ENCODE measurements around the gene SUN5.

The SUN5 gene

DNA sequence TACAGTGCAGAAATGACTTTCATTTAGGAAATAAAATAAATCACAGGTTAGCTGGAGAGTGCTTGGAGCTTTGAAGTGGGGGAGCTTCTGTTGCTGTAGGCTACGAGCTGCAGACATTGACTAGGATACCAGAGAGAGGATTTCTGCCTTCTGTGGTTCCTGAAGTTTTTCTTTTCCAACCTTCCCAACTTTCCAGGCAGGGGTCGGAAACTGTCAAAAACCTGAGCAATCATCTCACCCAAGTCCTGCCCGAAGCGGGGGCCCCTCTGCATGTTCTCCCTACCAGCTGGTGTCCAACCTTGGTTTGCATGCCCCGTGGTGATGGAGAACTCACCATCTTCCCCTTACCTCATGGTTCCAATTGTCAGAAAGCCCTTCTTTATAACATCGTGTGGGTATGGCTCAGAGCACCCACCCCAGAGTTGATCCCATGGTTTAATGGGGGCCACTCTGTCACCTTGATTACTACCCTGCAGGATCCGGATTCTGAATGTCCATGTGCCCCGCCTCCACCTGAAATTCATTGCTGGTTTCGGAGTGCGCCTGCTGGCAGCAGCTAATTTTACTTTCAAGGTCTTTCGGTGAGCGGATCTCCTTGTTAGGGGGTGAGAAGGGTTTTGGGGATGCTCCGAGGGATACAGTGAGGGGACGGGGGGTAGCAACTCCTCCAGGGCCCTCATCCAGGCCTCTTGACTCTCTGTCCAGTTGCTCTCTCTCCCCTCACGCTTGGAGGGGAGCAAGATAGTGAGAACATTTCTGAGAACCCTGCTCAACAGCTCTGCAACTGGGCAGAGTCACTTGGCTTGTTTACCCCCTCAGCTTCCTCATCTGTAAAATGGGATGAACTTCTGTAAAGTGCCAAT is 8.3 kb upstream of the SUN5 start:
- Histone ChIP-seq H3K36me3 (ENCODE audit: control insufficient read depth, insufficient read depth, low read length) (no peaks in the 10 kb centered on the region), H3K27me3 (replicated peaks; ENCODE audit: control insufficient read depth, insufficient read depth, low read length) (no peaks in the 10 kb centered on the region), H3K4me3 (replicated peaks; ENCODE audit: low read depth, low read length) (no peak overlapping the region)
- TF ChIP-seq, protein P1, sequence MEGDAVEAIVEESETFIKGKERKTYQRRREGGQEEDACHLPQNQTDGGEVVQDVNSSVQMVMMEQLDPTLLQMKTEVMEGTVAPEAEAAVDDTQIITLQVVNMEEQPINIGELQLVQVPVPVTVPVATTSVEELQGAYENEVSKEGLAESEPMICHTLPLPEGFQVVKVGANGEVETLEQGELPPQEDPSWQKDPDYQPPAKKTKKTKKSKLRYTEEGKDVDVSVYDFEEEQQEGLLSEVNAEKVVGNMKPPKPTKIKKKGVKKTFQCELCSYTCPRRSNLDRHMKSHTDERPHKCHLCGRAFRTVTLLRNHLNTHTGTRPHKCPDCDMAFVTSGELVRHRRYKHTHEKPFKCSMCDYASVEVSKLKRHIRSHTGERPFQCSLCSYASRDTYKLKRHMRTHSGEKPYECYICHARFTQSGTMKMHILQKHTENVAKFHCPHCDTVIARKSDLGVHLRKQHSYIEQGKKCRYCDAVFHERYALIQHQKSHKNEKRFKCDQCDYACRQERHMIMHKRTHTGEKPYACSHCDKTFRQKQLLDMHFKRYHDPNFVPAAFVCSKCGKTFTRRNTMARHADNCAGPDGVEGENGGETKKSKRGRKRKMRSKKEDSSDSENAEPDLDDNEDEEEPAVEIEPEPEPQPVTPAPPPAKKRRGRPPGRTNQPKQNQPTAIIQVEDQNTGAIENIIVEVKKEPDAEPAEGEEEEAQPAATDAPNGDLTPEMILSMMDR (IDR thresholded peaks at IDR 0.05; ENCODE audit: insufficient read depth, low read length, poor library complexity, severe bottlenecking), result no peak
- no peak for DNase-seq (ENCODE audit: extremely low read depth, insufficient read length)

DNA sequence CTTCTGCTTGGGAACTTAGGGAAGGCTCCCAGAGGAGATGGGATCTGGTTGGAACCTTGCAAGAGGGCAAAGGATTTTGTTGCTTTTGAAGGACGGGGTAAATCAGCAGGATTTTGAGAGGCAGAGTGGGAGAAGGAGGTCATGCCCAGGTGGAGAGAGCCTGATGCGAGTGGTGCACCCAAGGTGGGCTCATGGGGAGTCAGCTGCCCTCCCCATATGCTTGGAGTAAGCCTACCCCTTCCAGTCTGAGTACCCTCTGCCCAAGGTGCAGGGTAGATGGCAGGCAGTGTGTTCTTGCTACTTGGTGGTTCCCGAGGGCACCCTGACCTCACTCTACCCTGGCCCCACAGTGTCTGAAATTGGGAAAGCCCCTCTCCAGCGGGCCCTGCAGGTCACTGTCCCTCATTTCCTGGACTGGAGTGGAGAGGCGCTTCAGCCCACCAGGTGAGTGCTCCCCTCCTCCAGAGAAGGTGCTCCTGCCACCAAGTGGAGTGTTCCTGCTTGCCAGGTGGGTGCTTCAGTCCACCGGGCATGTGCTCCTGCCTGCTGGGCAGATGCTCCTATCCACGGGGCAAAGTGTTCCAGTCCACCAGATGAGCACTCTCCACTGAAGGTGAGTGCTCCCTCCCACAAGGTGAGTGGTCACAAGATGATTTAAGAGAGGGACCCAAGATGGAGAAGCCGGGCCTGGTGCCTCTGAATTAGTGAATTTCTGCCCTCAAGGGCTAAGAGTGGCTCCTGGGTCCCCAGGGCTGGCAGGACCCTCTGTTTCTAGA is 6.6 kb upstream of the SUN5 start:
- Histone ChIP-seq H3K27me3 (replicated peaks; ENCODE audit: control insufficient read depth, insufficient read depth, low read length) (no peaks in the 10 kb centered on the region), H3K36me3 (ENCODE audit: control insufficient read depth, insufficient read depth, low read length) (no peaks in the 10 kb centered on the region), H3K4me3 (replicated peaks; ENCODE audit: low read depth, low read length) (no peak overlapping the region)
- TF ChIP-seq, protein P1 (IDR thresholded peaks at IDR 0.05; ENCODE audit: insufficient read depth, low read length, poor library complexity, severe bottlenecking), result no peak
- DNase-seq (ENCODE audit: extremely low read depth, insufficient read length), result no peak

DNA sequence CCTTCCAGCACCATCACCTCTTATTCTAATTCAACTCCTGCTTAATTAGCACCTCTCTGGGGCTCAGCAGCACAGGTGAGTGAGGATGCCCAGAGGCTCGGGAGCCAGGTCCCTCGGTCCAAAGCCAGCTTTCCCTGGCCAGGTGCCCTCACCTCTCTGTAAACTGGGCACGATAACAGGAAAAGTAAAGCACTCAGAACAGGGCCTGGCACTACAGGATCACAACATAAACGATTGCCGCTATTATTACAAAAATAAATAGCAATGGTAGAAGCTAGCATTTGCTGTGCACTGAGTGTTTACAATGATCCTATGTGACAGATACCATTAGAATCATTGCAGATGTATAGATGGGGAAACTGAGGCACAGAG is 5.9 kb upstream of the SUN5 start:
- Histone ChIP-seq H3K4me3 (replicated peaks; ENCODE audit: low read depth, low read length) (no peak overlapping the region), H3K36me3 (ENCODE audit: control insufficient read depth, insufficient read depth, low read length) (no peaks in the 10 kb centered on the region), H3K27me3 (replicated peaks; ENCODE audit: control insufficient read depth, insufficient read depth, low read length) (no peaks in the 10 kb centered on the region)
- no peak for DNase-seq (ENCODE audit: extremely low read depth, insufficient read length)
- TF ChIP-seq, protein P1 (IDR thresholded peaks at IDR 0.05; ENCODE audit: insufficient read depth, low read length, poor library complexity, severe bottlenecking), result no peak

DNA sequence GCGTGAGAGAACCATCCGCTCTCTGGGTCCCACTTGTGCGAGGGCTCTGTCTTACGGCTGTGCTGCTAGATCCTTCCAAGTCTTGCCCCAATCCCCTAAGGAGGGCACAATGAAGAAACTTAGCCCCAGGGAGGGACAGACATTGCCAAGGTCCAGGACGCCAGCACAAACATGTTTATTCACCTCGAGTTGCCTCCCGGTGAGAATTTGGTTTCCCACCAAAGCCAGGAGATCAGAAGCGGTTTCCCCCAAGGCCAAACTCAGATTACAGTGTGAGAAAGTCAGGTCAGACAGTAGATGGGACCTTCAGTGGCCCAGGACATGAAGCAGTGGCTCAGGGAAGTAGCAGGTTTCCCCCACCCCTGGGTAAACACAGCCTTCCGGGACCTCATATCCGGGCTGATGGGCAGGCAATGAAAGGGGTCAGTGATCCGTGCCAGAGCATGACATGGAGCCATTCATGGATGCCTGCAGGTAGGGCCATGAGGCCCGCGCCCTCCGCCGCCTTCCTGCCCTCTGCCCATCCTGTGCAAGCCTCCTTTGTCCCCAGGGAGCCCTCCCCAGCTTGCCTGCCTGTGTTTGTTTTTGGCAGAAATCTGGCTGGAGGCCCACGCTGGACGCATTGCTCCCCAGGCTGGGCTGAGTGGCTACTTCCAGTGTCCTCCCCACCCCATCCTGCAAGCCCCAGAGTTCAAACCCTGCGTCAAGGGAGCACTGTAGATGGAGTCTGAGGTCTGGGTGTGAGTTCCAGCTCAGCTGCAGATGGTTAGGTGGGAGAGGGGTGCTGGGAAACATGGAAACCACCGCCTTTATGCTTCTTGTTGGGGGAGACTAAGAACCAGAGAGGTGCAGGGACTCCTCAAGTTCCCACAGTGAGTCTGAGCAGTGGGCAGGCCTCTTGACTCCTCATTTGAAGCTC is 5.2 kb upstream of the SUN5 start:
- H3K4me3 ChIP-seq (replicated peaks; ENCODE audit: low read depth, low read length), result no peak overlapping the region
- no peaks in the 10 kb centered on the region for H3K27me3 ChIP-seq (replicated peaks; ENCODE audit: control insufficient read depth, insufficient read depth, low read length)
- TF ChIP-seq, protein P1 (IDR thresholded peaks at IDR 0.05; ENCODE audit: insufficient read depth, low read length, poor library complexity, severe bottlenecking), result no peak
- H3K36me3 ChIP-seq (ENCODE audit: control insufficient read depth, insufficient read depth, low read length), result no peaks in the 10 kb centered on the region
- DNase-seq (ENCODE audit: extremely low read depth, insufficient read length), result no peak

DNA sequence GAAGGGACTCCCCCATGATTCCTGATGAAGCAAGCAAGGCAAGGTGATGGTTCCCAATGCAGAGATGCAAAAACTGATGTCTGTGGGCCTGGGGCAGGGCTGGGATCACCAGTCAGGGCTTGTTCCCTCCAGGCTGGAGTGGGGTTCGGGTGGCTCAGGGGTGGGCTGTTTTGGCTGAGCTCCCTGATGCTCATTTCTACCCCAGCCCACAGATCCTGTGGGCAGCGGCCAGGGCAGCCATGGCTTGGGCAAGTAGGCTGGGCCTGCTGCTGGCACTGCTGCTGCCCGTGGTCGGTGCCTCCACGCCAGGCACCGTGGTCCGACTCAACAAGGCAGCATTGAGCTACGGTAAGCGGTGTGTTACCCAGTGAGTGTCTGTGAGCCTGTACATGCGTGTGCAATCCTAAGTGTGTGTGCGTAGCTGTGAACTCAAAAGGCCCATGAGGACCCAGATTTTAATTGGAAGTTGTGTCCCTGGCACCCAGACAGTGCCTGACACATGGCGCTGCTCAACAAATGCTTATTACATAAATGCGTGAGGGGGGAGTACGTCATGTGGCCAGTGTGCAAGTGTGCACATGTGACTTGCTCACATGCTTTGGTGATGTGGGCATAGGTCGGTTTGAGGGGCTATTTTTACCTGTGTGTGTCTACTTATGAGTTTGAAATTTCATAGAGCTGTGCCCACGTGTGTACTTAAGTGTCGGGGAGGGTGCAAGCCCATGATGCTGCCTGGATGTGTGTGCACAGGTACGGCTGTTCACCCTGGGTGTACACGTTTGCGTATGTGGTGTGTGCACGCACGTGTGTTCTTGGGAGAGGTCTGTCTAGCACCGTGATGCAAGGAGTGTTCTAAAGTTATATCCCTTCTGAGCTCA is 4.3 kb upstream of the SUN5 start:
- DNase-seq (ENCODE audit: extremely low read depth, insufficient read length), result no peak
- TF ChIP-seq, protein P1 (IDR thresholded peaks at IDR 0.05; ENCODE audit: insufficient read depth, low read length, poor library complexity, severe bottlenecking), result no peak
- Histone ChIP-seq H3K27me3 (replicated peaks; ENCODE audit: control insufficient read depth, insufficient read depth, low read length) (no peaks in the 10 kb centered on the region), H3K36me3 (ENCODE audit: control insufficient read depth, insufficient read depth, low read length) (no peaks in the 10 kb centered on the region), H3K4me3 (replicated peaks; ENCODE audit: low read depth, low read length) (no peak overlapping the region)

All from GM06990 (cell line).